Suprapubic skin (tissue), 4 donors: ENCODE measurements around the gene UBL5. TPM values are rescaled to one million over a fixed set of nuclear protein-coding genes. Genes with fewer than 3 reads are reported as not detected.

Experiments
- DNase-seq, 2 donors: peaks; one replicate each; pipeline ENCODE4 v3.0.0-alpha.2; 2019; ENCODE audit warnings: low spot score in 2 of 2
- H3K27ac ChIP-seq: fragments of 200-600 bp; sonication (generic); one replicate; pipeline ENCODE4 v1.5.1; 2019
- H3K27me3 ChIP-seq: fragments of 200-600 bp; sonication (generic); one replicate; pipeline ENCODE4 v1.5.1; 2019
- H3K36me3 ChIP-seq: fragments of 200-600 bp; sonication (generic); one replicate; pipeline ENCODE4 v1.5.1; 2019
- H3K4me1 ChIP-seq: fragments of 200-600 bp; sonication (generic); one replicate; pipeline ENCODE4 v1.5.1; 2019
- H3K4me3 ChIP-seq: fragments of 200-600 bp; sonication (generic); one replicate; pipeline ENCODE4 v1.5.1; 2019; ENCODE audit warnings: mild to moderate bottlenecking
- H3K9me3 ChIP-seq: fragments of 200-600 bp; sonication (generic); one replicate; pipeline ENCODE4 v1.5.1; 2019
- CTCF ChIP-seq, 2 donors: fragments of 200-600 bp in 1 of 2; fragments of 450-650 bp in 1 of 2; sonication (generic) in 1 of 2; IDR thresholded peaks; one replicate each; pipeline ENCODE4 v1.5.1; 2016 to 2019; ENCODE audit warnings: antibody characterized with exemption in 2 of 2, mild to moderate bottlenecking in 1 of 2, moderate library complexity in 1 of 2
- EP300 ChIP-seq: sonication (generic); formaldehyde crosslinking; IDR thresholded peaks from one replicate; pipeline ENCODE4 v1.6.1; 2017; ENCODE audit warnings: antibody characterized with exemption
- POLR2A ChIP-seq, 2 donors: fragments of 450-650 bp; IDR thresholded peaks; one replicate each; pipeline ENCODE4 v1.6.1; 2017; ENCODE audit warnings: antibody characterized with exemption in 2 of 2, mild to moderate bottlenecking in 2 of 2, moderate library complexity in 2 of 2
- POLR2AphosphoS5 ChIP-seq, 3 donors: sonication (generic); formaldehyde crosslinking; IDR thresholded peaks; one replicate each; pipeline ENCODE4 v1.6.1; 2017; ENCODE audit warnings: antibody characterized with exemption in 3 of 3
- WGBS: methylation state at CpG from one replicate; pipeline ENCODE4 v1.1.5; 2018; 5-methylcytosine and 5-hydroxymethylcytosine counted together
- total RNA-seq, 4 donors: library from RNA; depleted of rRNA; stranded (reverse); fragments of >200 nt; gene quantifications; one replicate each; pipeline ENCODE4 v1.1.0, GENCODE V29; 2016

The UBL5 gene
- total RNA-seq, 4 donors from 2014 or later = 170 to 337 (median 261) TPM

- no peak for DNase-seq
- 74% methylated on average over 13 of the region's 13 CpGs for WGBS
- no peaks in the 10 kb centered on the region for H3K9me3 ChIP-seq
- H3K4me3 ChIP-seq = no peak overlapping the region
- no peaks in the 10 kb centered on the region for H3K36me3 ChIP-seq
- H3K27ac ChIP-seq = no peak overlapping the region
- no peaks in the 10 kb centered on the region for H3K27me3 ChIP-seq
- H3K4me1 ChIP-seq = no peaks in the 10 kb centered on the region
- no peak for TF ChIP-seq POLR2AphosphoS5 (IDR thresholded peaks at IDR 0.05)
- TF ChIP-seq EP300 = no peak
- TF ChIP-seq POLR2A (IDR thresholded peaks at IDR 0.05) = no peak
- TF ChIP-seq CTCF (IDR thresholded peaks at IDR 0.05) = no peak
Observed at GRCh38 chr19:9875031-9875627, 47.4 kb downstream of the UBL5 start.

- Histone ChIP-seq H3K27me3 (no peaks in the 10 kb centered on the region), H3K27ac (no peak overlapping the region), H3K4me1 (no peaks in the 10 kb centered on the region), H3K9me3 (no peaks in the 10 kb centered on the region), H3K36me3 (no peaks in the 10 kb centered on the region), H3K4me3 (no peak overlapping the region)
- WGBS = 65% methylated on average over 5 of the region's 5 CpGs
- TF ChIP-seq EP300 = no peak
- TF ChIP-seq POLR2A (IDR thresholded peaks at IDR 0.05) = no peak
- TF ChIP-seq CTCF (IDR thresholded peaks at IDR 0.05) = no peak
- TF ChIP-seq POLR2AphosphoS5 (IDR thresholded peaks at IDR 0.05) = no peak
- DNase-seq = no peak
Observed at GRCh38 chr19:9875796-9876195, 48.1 kb downstream of the UBL5 start.

- TF ChIP-seq POLR2AphosphoS5 (IDR thresholded peaks at IDR 0.05) (no peak), EP300 (no peak), CTCF (IDR thresholded peaks at IDR 0.05) (no peak), POLR2A (IDR thresholded peaks at IDR 0.05) (no peak)
- Histone ChIP-seq H3K4me3 (no peak overlapping the region), H3K4me1 (no peaks in the 10 kb centered on the region), H3K36me3 (no peaks in the 10 kb centered on the region), H3K27ac (no peak overlapping the region), H3K9me3 (no peaks in the 10 kb centered on the region), H3K27me3 (no peaks in the 10 kb centered on the region)
- DNase-seq = no peak
- 62% methylated on average over 10 of the region's 10 CpGs for WGBS
Observed at GRCh38 chr19:9877780-9878510, 50.2 kb downstream of the UBL5 start.

GRCh38 chr19:9878511-9879196, 50.9 kb downstream of the UBL5 start:
- DNase-seq = no peak
- Histone ChIP-seq H3K27ac (no peak overlapping the region), H3K27me3 (no peaks in the 10 kb centered on the region), H3K4me3 (no peak overlapping the region), H3K36me3 (no peaks in the 10 kb centered on the region), H3K4me1 (no peaks in the 10 kb centered on the region), H3K9me3 (no peaks in the 10 kb centered on the region)
- TF ChIP-seq POLR2AphosphoS5 (IDR thresholded peaks at IDR 0.05) = no peak
- TF ChIP-seq CTCF (IDR thresholded peaks at IDR 0.05) = no peak
- no peak for TF ChIP-seq POLR2A (IDR thresholded peaks at IDR 0.05)
- no peak for TF ChIP-seq EP300
- WGBS = 78% methylated on average over 11 of the region's 11 CpGs

Other genes starting within 250 kb of the UBL5 start
- 10 to 100 TPM; 34.4 to 52.6 (median 35.3) TPM for gene ZNF121, start 243.4 kb upstream of the UBL5 start, total RNA-seq
- 10 to 100 TPM; 33.1 to 49.4 (median 42.5) TPM for gene ZNF561, start 206.7 kb upstream of the UBL5 start, total RNA-seq
- 10 to 100 TPM; 13.2 to 23.8 (median 18.4) TPM for gene ZNF562, start 152.8 kb upstream of the UBL5 start, total RNA-seq
- gene ZNF846, start 59.2 kb upstream of the UBL5 start, total RNA-seq = 10 to 100 TPM in 2 of 4 donors, 1 to 10 TPM in 2; 6.8 to 13.5 (median 11.2) TPM
- gene FBXL12, start 8.8 kb upstream of the UBL5 start, total RNA-seq = 10 to 100 TPM; 22.2 to 39.9 (median 29.8) TPM
- gene PIN1, start 7.4 kb downstream of the UBL5 start, total RNA-seq = 10 to 100 TPM; 60.5 to 75.9 (median 65.8) TPM
- gene OLFM2, start 108.6 kb downstream of the UBL5 start, total RNA-seq = 100 to 1,000 TPM in 2 of 4 donors, 10 to 100 TPM in 2; 51.5 to 114 (median 101) TPM
- gene COL5A3, start 182.6 kb downstream of the UBL5 start, total RNA-seq = 10 to 100 TPM; 13.4 to 30.6 (median 18.8) TPM
- not detected for gene RDH8, start 185.6 kb downstream of the UBL5 start, total RNA-seq